Adrenal gland (tissue), 12 donors: ENCODE measurements around the gene NCMAP. TPM values are rescaled to one million over a fixed set of nuclear protein-coding genes. Genes with fewer than 3 reads are reported as not detected.

Source experiments
- DNase-seq, 7 donors: peaks; one replicate each; pipeline ENCODE4 v3.0.0-alpha.2; 2019 to 2020
- H3K27ac ChIP-seq, 5 donors: fragments of 200-600 bp; sonication (generic) in 4 of 5; 1 replicate in 3 of 5; 2 replicates in 2 of 5; pipeline versions ENCODE4 v1.5.1 to v1.8.0; 2016 to 2020; ENCODE audit warnings: mild to moderate bottlenecking in 1 of 5
- H3K27me3 ChIP-seq: fragments of 200-600 bp; 2 replicates; pipeline ENCODE4 v1.8.0; 2021
- H3K36me3 ChIP-seq, 2 donors: fragments of 200-600 bp; replicated peaks in 1 of 2; 1 replicate in 1 of 2; 2 replicates in 1 of 2; pipeline versions ENCODE4 v1.5.1 to v1.8.0; 2018 to 2022
- H3K4me1 ChIP-seq, 2 donors: fragments of 200-600 bp; replicated peaks in 1 of 2; 1 replicate in 1 of 2; 2 replicates in 1 of 2; pipeline versions ENCODE4 v1.5.1 to v1.8.0; 2018 to 2021
- H3K4me3 ChIP-seq, 4 donors: fragments of 200-600 bp; sonication (generic) in 3 of 4; one replicate each; pipeline ENCODE4 v1.5.1; 2016 to 2018
- H3K9me3 ChIP-seq, 3 donors: fragments of 200-600 bp; sonication (generic) in 1 of 3; replicated peaks in 1 of 3; 1 replicate in 2 of 3; 2 replicates in 1 of 3; pipeline versions ENCODE4 v1.5.1 to v1.8.0; 2016 to 2021
- CTCF ChIP-seq, 6 experiments: fragments of 450-650 bp in 4 of 6; fragments of 200-600 bp in 2 of 6; sonication (generic) in 1 of 6; IDR thresholded peaks; 1 replicate in 5 of 6; 2 replicates in 1 of 6; pipeline versions ENCODE4 v1.5.1 to v1.8.0; 2016 to 2021; ENCODE audit warnings: antibody characterized with exemption in 6 of 6, mild to moderate bottlenecking in 2 of 6, moderate library complexity in 1 of 6
- POLR2A ChIP-seq, 2 donors: fragments of 450-650 bp; IDR thresholded peaks; one replicate each; pipeline ENCODE4 v1.6.1; 2017; ENCODE audit warnings: antibody characterized with exemption in 2 of 2, mild to moderate bottlenecking in 2 of 2, moderate library complexity in 1 of 2
- WGBS, 4 donors: extraction: QIAGEN DNeasy Blood & Tissue Kit in 2 of 4; methylation state at CpG; one replicate each; pipeline versions ENCODE4 v1.1.5 to v1.1.7; 2013 to 2017; 5-methylcytosine and 5-hydroxymethylcytosine counted together
- intact Hi-C, 2 donors: fragments of 100-400 bp; cut with DNase I; formaldehyde crosslinking; loops; one replicate each; pipeline versions ENCODE4 v1.14.1 to v1.15.0; 2022 to 2023
- polyA plus RNA-seq, 3 donors: library from polyadenylated mRNA; stranded (reverse); fragments of 200-250 nt in 2 of 3; fragments of 350-450 nt in 1 of 3; fragmentation: Illumina TruSeq in 1 of 3; extraction: RNeasy Lipid Tissue Mini Kit (QIAGEN cat#74804) in 1 of 3; gene quantifications; one replicate each; pipeline ENCODE4 v1.2.3, GENCODE V29; 2013 to 2014
- small RNA-seq, 2 donors: library from RNA; depleted of rRNA; stranded (forward); fragments of <200 nt; gene quantifications; one replicate each; pipeline ENCODE3, GENCODE V24; 2016
- total RNA-seq, 9 donors: library from RNA; depleted of rRNA in 4 of 9; stranded (reverse); fragments of >200 nt in 4 of 9; fragments of 120-200 nt in 1 of 9; fragmentation: NEBNext Ultra II Directional in 1 of 9; extraction: Animal tissue kit (Norgen Biotek cat#: 25700) in 1 of 9; gene quantifications; one replicate each; pipeline versions ENCODE4 v1.1.0 to v1.2.4, GENCODE V29; 2013 to 2023
- donor health status: healthy with polysubstance abuse.
- donor health status: Bipolar disorder and iron deficiency.
- donor health status: DM: yes; HTN: yes; CAD: no.
- donor health status: DM: no; HTN: no; CAD: no.
- donor health status: DM: no; HTN: no; CAD: no.
- donor health status: DM: yes; HTN: yes; CAD: no.

NCMAP gene
- total and polyA plus RNA-seq, 12 donors: under 0.01 to 0.27 (median 0.09) TPM; not detected in 7

DNA sequence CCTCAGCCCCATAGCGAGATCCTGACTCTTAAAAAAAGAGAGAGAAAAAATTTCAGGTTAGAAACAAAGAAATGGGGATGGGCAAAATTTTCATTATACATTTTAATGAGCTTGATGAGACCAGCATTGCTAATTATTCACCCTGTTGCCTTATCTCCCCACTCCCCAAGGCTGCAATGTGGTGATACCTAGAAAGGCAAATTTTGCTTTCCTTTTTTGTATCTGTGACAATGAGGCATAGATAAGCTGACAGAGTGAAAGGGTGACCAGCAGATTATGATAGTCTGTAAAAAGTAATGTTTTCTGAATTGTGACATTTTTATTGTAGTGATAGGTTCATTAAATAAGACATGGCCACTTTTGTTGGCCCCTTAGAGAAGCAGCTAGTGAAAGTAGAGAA lies 100.2 kb downstream of the NCMAP start:
- H3K4me1 ChIP-seq: peaks cover 0 to 23% of the 10 kb centered on the region in 2 donors
- no peaks in the 10 kb centered on the region for H3K9me3 ChIP-seq
- H3K27me3 ChIP-seq: no peaks in the 10 kb centered on the region
- 62 to 81% (median 66%) methylated on average over 1 of the region's 1 CpG for WGBS, 4 donors
- TF ChIP-seq CTCF (IDR thresholded peaks at IDR 0.05) (no peak), POLR2A (IDR thresholded peaks at IDR 0.05) (no peak)
- peak overlapping the region in 1 of 5 donors; percentile 4 for H3K27ac ChIP-seq
- no peak for DNase-seq
- H3K4me3 ChIP-seq: no peak overlapping the region
- intact Hi-C loops: loop anchor here in 1 of 2 donors (10.0 kb wide), 1 partner anchor 569 kb away; no protein-coding TSS in a partner anchor
- H3K36me3 ChIP-seq: peaks cover 0 to 96% of the 10 kb centered on the region in 2 donors

DNA sequence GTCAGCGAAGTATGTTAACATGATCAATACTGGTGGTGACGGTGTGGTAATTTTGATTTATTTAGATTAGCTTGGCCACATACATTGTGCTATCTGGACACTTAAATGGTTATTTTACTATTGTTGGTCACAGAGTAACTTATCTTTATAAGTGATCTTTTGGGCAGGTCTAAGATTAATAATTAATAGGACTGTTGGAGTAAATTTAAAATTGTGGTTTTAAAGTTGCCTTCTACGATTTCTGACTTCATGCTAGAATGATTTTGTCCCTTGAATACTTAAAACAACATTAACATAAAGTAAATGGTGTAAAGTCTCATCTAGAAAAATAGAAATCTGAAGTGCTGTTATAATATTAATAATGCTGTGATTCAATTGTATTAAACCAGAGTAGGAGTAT lies 101.9 kb downstream of the NCMAP start:
- H3K27me3 ChIP-seq: no peaks in the 10 kb centered on the region
- WGBS, 4 donors: 89 to 93% (median 91%) methylated on average over 3 of the region's 3 CpGs
- TF ChIP-seq CTCF (IDR thresholded peaks at IDR 0.05) (no peak), POLR2A (IDR thresholded peaks at IDR 0.05) (no peak)
- no peaks in the 10 kb centered on the region for H3K9me3 ChIP-seq
- H3K36me3 ChIP-seq: peaks cover 0 to 96% of the 10 kb centered on the region in 2 donors
- peaks cover 0 to 23% of the 10 kb centered on the region in 2 donors for H3K4me1 ChIP-seq
- no peak for DNase-seq
- H3K27ac ChIP-seq: no peak overlapping the region
- H3K4me3 ChIP-seq: no peak overlapping the region
- intact Hi-C loops: loop anchor here in 1 of 2 donors (10.0 kb wide), 1 partner anchor 567 kb away; no protein-coding TSS in a partner anchor

Small RNA genes within 50 kb of the gene (small RNA-seq; reads per million reads assigned to genes)
- 0 reads per million in 2 donors for gene RF00019

Other genes with a start within 250 kb of the NCMAP start
- gene GRHL3, start 236.7 kb upstream of the NCMAP start, total RNA-seq: under 1 TPM in 2 of 9 donors, not detected in 7; 0.17 to 0.20 TPM
- under 1 TPM in 2 of 3 donors, not detected in 1; 0.10 to 0.15 TPM for gene GRHL3, start 236.7 kb upstream of the NCMAP start, polyA plus RNA-seq
- gene STPG1, start 142.3 kb upstream of the NCMAP start, total RNA-seq: 1 to 10 TPM; 2.1 to 8.9 (median 5.5) TPM
- gene STPG1, start 142.3 kb upstream of the NCMAP start, polyA plus RNA-seq: 1 to 10 TPM; 5.4 to 8.6 (median 7.8) TPM
- 10 to 100 TPM; 15.6 to 88.4 (median 29.4) TPM for gene NIPAL3, start 140.3 kb upstream of the NCMAP start, total RNA-seq
- 1 to 10 TPM; 5.6 to 9.8 (median 8.8) TPM for gene NIPAL3, start 140.3 kb upstream of the NCMAP start, polyA plus RNA-seq
- 1 to 10 TPM in 8 of 9 donors, under 1 TPM in 1; 0.48 to 5.6 (median 2.4) TPM for gene RCAN3, start 53.3 kb upstream of the NCMAP start, total RNA-seq
- gene RCAN3, start 53.3 kb upstream of the NCMAP start, polyA plus RNA-seq: 1 to 10 TPM; 1.0 to 2.5 (median 2.1) TPM
- gene SRRM1, start 87.2 kb downstream of the NCMAP start, total RNA-seq: 100 to 1,000 TPM in 3 of 9 donors, 10 to 100 TPM in 6; 30.0 to 121 (median 93.4) TPM
- 10 to 100 TPM; 47.3 to 82.0 (median 78.6) TPM for gene SRRM1, start 87.2 kb downstream of the NCMAP start, polyA plus RNA-seq
- gene CLIC4, start 189.4 kb downstream of the NCMAP start, total RNA-seq: 100 to 1,000 TPM in 6 of 9 donors, 10 to 100 TPM in 3; 26.8 to 166 (median 117) TPM
- 100 to 1,000 TPM in 1 of 3 donors, 10 to 100 TPM in 2; 27.5 to 108 (median 32.4) TPM for gene CLIC4, start 189.4 kb downstream of the NCMAP start, polyA plus RNA-seq